Endodermal cell (in vitro differentiated cells): ENCODE results near the gene FAM120B. TPM values are rescaled to one million over a fixed set of nuclear protein-coding genes. Genes with fewer than 3 reads are reported as not detected.

Source experiments
- DNase-seq: peaks from one replicate; pipeline ENCODE4 v3.0.0-alpha.2; 2017
- H3K27ac ChIP-seq: 2 replicates; pipeline ENCODE4 v1.5.1; 2013; ENCODE audit warnings: mild to moderate bottlenecking, low read depth, low read length, moderate library complexity
- H3K27me3 ChIP-seq: 2 replicates; pipeline ENCODE4 v1.6.1; 2013; ENCODE audit warnings: mild to moderate bottlenecking, low read length, moderate library complexity; ENCODE audit not compliant: insufficient read depth, control insufficient read depth, poor library complexity, severe bottlenecking
- H3K36me3 ChIP-seq: 2 replicates; pipeline ENCODE4 v1.7.0; 2013; ENCODE audit warnings: mild to moderate bottlenecking, low read length, moderate library complexity; ENCODE audit not compliant: control insufficient read depth, insufficient read depth
- H3K4me1 ChIP-seq: one replicate; pipeline ENCODE4 v1.7.0; 2013; ENCODE audit warnings: low read length; ENCODE audit not compliant: control insufficient read depth, insufficient read depth
- H3K4me3 ChIP-seq: 2 replicates; pipeline ENCODE4 v1.5.1; 2013; ENCODE audit warnings: mild to moderate bottlenecking, low read length, moderate library complexity
- H3K9ac ChIP-seq: 2 replicates; pipeline ENCODE4 v1.6.1; 2013; ENCODE audit warnings: mild to moderate bottlenecking, low read length, moderate library complexity; ENCODE audit not compliant: poor library complexity, severe bottlenecking; ENCODE audit errors: extremely low read depth
- H3K9me3 ChIP-seq: 2 replicates; pipeline ENCODE4 v1.6.1; 2013; ENCODE audit warnings: mild to moderate bottlenecking, low read length, moderate library complexity; ENCODE audit not compliant: control insufficient read depth
- H3K27ac Mint-ChIP-seq: 2 replicates; pipeline ENCODE4 v1.8.0; 2020; ENCODE audit warnings: mixed read lengths
- H3K27me3 Mint-ChIP-seq: 2 replicates; pipeline ENCODE4 v1.8.0; 2021; ENCODE audit warnings: mild to moderate bottlenecking, mixed read lengths; ENCODE audit not compliant: insufficient read depth
- H3K36me3 Mint-ChIP-seq: 2 replicates; pipeline ENCODE4 v1.8.0; 2020; ENCODE audit warnings: low read depth, mixed read lengths
- H3K4me1 Mint-ChIP-seq: 2 replicates; pipeline ENCODE4 v1.8.0; 2020; ENCODE audit warnings: mixed read lengths
- H3K4me3 Mint-ChIP-seq: 2 replicates; pipeline ENCODE4 v1.8.0; 2020; ENCODE audit warnings: mild to moderate bottlenecking, moderate library complexity, mixed read lengths
- H3K9me3 Mint-ChIP-seq: 2 replicates; pipeline ENCODE4 v1.8.0; 2020; ENCODE audit warnings: mild to moderate bottlenecking, mixed read lengths
- CTCF ChIP-seq: fragments of 200-600 bp; sonication (generic); conservative IDR thresholded peaks from 2 replicates; pipeline ENCODE4 v1.5.0; 2021; ENCODE audit warnings: antibody characterized with exemption, mild to moderate bottlenecking
- WGBS, 2 experiments: methylation state at CpG; one replicate each; pipeline versions ENCODE4 v1.1.5 to v1.1.7; 2013; ENCODE audit warnings: missing lambda C conversion rate in 2 of 2, mixed read lengths in 1 of 2; ENCODE audit not compliant: insufficient coverage in 1 of 2, insufficient read length in 1 of 2; 5-methylcytosine and 5-hydroxymethylcytosine counted together
- total RNA-seq, 2 donors: library from RNA; stranded (reverse); fragmentation: NEBNext Ultra II Directional in 1 of 2; extraction: Animal tissue kit (Norgen Biotek cat#: 25700) in 1 of 2; gene quantifications; 2 replicates in 1 of 2; 3 replicates in 1 of 2; pipeline ENCODE4 v1.2.1, GENCODE V29; 2021

The FAM120B gene
- total RNA-seq, 2 donors from 2014 or later, result 25.7 to 27.5 TPM

- Histone ChIP-seq H3K27me3 (no peaks in the 10 kb centered on the region), H3K4me1 (no peaks in the 10 kb centered on the region), H3K36me3 (no peaks in the 10 kb centered on the region), H3K27ac (no peak overlapping the region), H3K9me3 (peaks cover 6% of the 10 kb centered on the region), H3K9ac (no peak overlapping the region), H3K4me3 (no peak overlapping the region)
- Mint-ChIP-seq H3K36me3 (no peaks in the 10 kb centered on the region), H3K27me3 (no peaks in the 10 kb centered on the region), H3K27ac (no peak overlapping the region), H3K4me1 (peaks cover 6% of the 10 kb centered on the region), H3K4me3 (no peak overlapping the region), H3K9me3 (peaks cover 12% of the 10 kb centered on the region)
- no peak for TF ChIP-seq CTCF
- DNase-seq, result no peak
- 85 to 89% methylated on average over 17 of the region's 17 CpGs for WGBS, 2 experiments
Observed at GRCh38 chr6:170434821-170435155, 128.2 kb downstream of the FAM120B start.

- H3K9ac ChIP-seq, result no peak overlapping the region
- WGBS, 2 experiments, result 96% methylated on average over 1 of the region's 1 CpG; no CpG with 5 or more reads in 1 of the 2 experiments
Observed at GRCh38 chr6:170435766-170436165, 129.2 kb downstream of the FAM120B start.

GRCh38 chr6:170436209-170436809 lies 129.8 kb downstream of the FAM120B start:
- Mint-ChIP-seq H3K9me3 (peaks cover 12% of the 10 kb centered on the region), H3K36me3 (no peaks in the 10 kb centered on the region), H3K4me3 (no peak overlapping the region), H3K4me1 (peaks cover 6% of the 10 kb centered on the region), H3K27me3 (no peaks in the 10 kb centered on the region), H3K27ac (no peak overlapping the region)
- Histone ChIP-seq H3K27ac (no peak overlapping the region), H3K4me1 (no peaks in the 10 kb centered on the region), H3K36me3 (no peaks in the 10 kb centered on the region), H3K4me3 (no peak overlapping the region), H3K27me3 (no peaks in the 10 kb centered on the region), H3K9me3 (peaks cover 6% of the 10 kb centered on the region), H3K9ac (no peak overlapping the region)
- TF ChIP-seq CTCF, result no peak
- DNase-seq, result no peak
- WGBS, 2 experiments, result 81 to 85% methylated on average over 2 of the region's 3 CpGs

More at GRCh38 chr6:170435766-170436165, 129.2 kb downstream of the FAM120B start:
- no peak for DNase-seq
- Histone ChIP-seq H3K9me3 (peaks cover 6% of the 10 kb centered on the region), H3K4me3 (no peak overlapping the region), H3K27ac (no peak overlapping the region), H3K4me1 (no peaks in the 10 kb centered on the region), H3K27me3 (no peaks in the 10 kb centered on the region), H3K36me3 (no peaks in the 10 kb centered on the region)
- Mint-ChIP-seq H3K27ac (no peak overlapping the region), H3K4me1 (peaks cover 6% of the 10 kb centered on the region), H3K9me3 (peaks cover 12% of the 10 kb centered on the region), H3K4me3 (no peak overlapping the region), H3K36me3 (no peaks in the 10 kb centered on the region), H3K27me3 (no peaks in the 10 kb centered on the region)
- TF ChIP-seq CTCF, result no peak
